ENCODE measurements around the gene SND1. TPM values are rescaled to one million over a fixed set of nuclear protein-coding genes. Genes with fewer than 3 reads are reported as not detected.

Gene SND1
- total and polyA plus RNA-seq, 4 donors: 59.4 to 214 (median 84.1) TPM

DNA sequence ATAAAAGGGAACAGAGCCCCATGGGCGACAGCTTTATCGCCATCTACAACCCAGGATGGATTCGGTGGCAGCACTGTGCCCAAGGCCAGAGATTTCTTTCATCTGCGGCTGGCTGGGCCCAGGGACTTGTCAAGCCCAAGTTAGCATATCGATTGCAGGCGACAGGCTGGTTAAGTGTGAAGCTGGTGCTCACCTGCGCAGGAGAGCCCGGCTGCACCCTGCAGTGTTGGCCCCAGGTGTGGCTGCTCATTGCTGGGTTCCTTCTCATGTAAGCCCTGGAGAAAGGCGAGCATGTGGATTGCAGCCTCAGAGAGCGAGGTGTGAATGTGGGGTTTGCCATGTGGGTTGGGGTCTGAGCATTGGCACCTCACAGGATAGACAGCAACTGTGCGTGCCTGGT, 419.8 kb downstream of the SND1 start:
- Histone ChIP-seq H3K27ac (ENCODE audit: low read depth in 1 of 2, low read length in 2 of 2) (no peak overlapping the region), H3K36me3 (ENCODE audit: control insufficient read depth in 4 of 4, insufficient read depth in 3 of 4, low read depth in 1 of 4, low read length in 3 of 4) (peaks cover 0 to 12% (median 4%) of the 10 kb centered on the region in 4 donors), H3K9ac (ENCODE audit: low read depth in 1 of 2, low read length in 2 of 2) (no peak overlapping the region), H3K4me1 (ENCODE audit: control insufficient read depth in 4 of 4, insufficient read depth in 4 of 4, low read length in 3 of 4) (peaks cover 0 to 10% (median 5%) of the 10 kb centered on the region in 4 donors), H3K27me3 (ENCODE audit: control insufficient read depth in 4 of 4, insufficient read depth in 4 of 4, low read length in 3 of 4) (no peaks in the 10 kb centered on the region), H3K4me3 (ENCODE audit: low read depth in 1 of 3, low read length in 3 of 3) (no peak overlapping the region), H3K9me3 (ENCODE audit: control insufficient read depth in 4 of 4, low read length in 3 of 4) (no peaks in the 10 kb centered on the region)
- TF ChIP-seq, protein P1, sequence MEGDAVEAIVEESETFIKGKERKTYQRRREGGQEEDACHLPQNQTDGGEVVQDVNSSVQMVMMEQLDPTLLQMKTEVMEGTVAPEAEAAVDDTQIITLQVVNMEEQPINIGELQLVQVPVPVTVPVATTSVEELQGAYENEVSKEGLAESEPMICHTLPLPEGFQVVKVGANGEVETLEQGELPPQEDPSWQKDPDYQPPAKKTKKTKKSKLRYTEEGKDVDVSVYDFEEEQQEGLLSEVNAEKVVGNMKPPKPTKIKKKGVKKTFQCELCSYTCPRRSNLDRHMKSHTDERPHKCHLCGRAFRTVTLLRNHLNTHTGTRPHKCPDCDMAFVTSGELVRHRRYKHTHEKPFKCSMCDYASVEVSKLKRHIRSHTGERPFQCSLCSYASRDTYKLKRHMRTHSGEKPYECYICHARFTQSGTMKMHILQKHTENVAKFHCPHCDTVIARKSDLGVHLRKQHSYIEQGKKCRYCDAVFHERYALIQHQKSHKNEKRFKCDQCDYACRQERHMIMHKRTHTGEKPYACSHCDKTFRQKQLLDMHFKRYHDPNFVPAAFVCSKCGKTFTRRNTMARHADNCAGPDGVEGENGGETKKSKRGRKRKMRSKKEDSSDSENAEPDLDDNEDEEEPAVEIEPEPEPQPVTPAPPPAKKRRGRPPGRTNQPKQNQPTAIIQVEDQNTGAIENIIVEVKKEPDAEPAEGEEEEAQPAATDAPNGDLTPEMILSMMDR (IDR thresholded peaks at IDR 0.05; ENCODE audit: low read depth, low read length, missing input control): no peak
- no peak for TF ChIP-seq FOXA1 (IDR thresholded peaks at IDR 0.05)
- no peak for TF ChIP-seq GABPA (IDR thresholded peaks at IDR 0.05 in 1 of 2, conservative IDR thresholded peaks at IDR 0.05 in 1 of 2)
- TF ChIP-seq TAF1 (conservative IDR thresholded peaks at IDR 0.05): no peak
- WGBS: 98% methylated on average over 11 of the region's 11 CpGs
- no peak for DNase-seq (ENCODE audit: low spot score)

- TF ChIP-seq SP1 (IDR thresholded peaks at IDR 0.05) (no peak), RAD21 (IDR thresholded peaks at IDR 0.05) (no peak), ATF3 (IDR thresholded peaks at IDR 0.05) (no peak), MAX (IDR thresholded peaks at IDR 0.05) (no peak), FOXA1 (IDR thresholded peaks at IDR 0.05) (no peak), EGR1 (IDR thresholded peaks at IDR 0.05; ENCODE audit: low read depth in 2 of 2) (no peak), HNF4A (conservative IDR thresholded peaks at IDR 0.05) (no peak), GABPA (IDR thresholded peaks at IDR 0.05 in 1 of 2, conservative IDR thresholded peaks at IDR 0.05 in 1 of 2) (no peak), FOXA2 (IDR thresholded peaks at IDR 0.05) (no peak), HNF4G (IDR thresholded peaks at IDR 0.05) (no peak), TAF1 (conservative IDR thresholded peaks at IDR 0.05) (no peak)
- TF ChIP-seq, protein P2, sequence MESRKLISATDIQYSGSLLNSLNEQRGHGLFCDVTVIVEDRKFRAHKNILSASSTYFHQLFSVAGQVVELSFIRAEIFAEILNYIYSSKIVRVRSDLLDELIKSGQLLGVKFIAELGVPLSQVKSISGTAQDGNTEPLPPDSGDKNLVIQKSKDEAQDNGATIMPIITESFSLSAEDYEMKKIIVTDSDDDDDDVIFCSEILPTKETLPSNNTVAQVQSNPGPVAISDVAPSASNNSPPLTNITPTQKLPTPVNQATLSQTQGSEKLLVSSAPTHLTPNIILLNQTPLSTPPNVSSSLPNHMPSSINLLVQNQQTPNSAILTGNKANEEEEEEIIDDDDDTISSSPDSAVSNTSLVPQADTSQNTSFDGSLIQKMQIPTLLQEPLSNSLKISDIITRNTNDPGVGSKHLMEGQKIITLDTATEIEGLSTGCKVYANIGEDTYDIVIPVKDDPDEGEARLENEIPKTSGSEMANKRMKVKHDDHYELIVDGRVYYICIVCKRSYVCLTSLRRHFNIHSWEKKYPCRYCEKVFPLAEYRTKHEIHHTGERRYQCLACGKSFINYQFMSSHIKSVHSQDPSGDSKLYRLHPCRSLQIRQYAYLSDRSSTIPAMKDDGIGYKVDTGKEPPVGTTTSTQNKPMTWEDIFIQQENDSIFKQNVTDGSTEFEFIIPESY (IDR thresholded peaks at IDR 0.05): no peak
- Histone ChIP-seq H3K9ac (ENCODE audit: low read depth in 1 of 2, low read length in 2 of 2) (no peak overlapping the region), H3K27ac (ENCODE audit: low read depth in 1 of 2, low read length in 2 of 2) (no peak overlapping the region), H3K4me1 (ENCODE audit: control insufficient read depth in 4 of 4, insufficient read depth in 4 of 4, low read length in 3 of 4) (peaks cover 0 to 15% (median 8%) of the 10 kb centered on the region in 4 donors), H3K36me3 (ENCODE audit: control insufficient read depth in 4 of 4, insufficient read depth in 3 of 4, low read depth in 1 of 4, low read length in 3 of 4) (peaks cover 3 to 14% (median 6%) of the 10 kb centered on the region in 4 donors), H3K9me3 (ENCODE audit: control insufficient read depth in 4 of 4, low read length in 3 of 4) (no peaks in the 10 kb centered on the region), H3K27me3 (ENCODE audit: control insufficient read depth in 4 of 4, insufficient read depth in 4 of 4, low read length in 3 of 4) (no peaks in the 10 kb centered on the region), H3K4me3 (ENCODE audit: low read depth in 1 of 3, low read length in 3 of 3) (no peak overlapping the region)
- WGBS: 95% methylated on average over 15 of the region's 15 CpGs
- no peak for DNase-seq (ENCODE audit: low spot score)
Measured at GRCh38 chr7:128073671-128074310, 421.8 kb downstream of the SND1 start.

DNA sequence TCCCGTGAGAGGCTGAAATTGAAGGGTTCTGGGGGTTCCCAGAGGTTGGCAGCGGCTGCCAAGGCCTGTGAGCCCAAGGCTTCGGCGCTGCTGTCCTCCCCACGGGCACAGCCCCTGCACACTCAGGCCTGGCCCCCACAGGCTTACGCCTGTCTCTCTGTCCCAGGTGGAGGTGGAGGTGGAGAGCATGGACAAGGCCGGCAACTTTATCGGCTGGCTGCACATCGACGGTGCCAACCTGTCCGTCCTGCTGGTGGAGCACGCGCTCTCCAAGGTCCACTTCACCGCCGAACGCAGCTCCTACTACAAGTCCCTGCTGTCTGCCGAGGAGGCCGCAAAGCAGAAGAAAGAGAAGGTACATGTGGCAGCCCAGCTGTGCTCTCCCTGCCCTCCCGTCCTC, 422.3 kb downstream of the SND1 start:
- peaks cover 0 to 15% (median 8%) of the 10 kb centered on the region in 4 donors for H3K4me1 ChIP-seq (ENCODE audit: control insufficient read depth in 4 of 4, insufficient read depth in 4 of 4, low read length in 3 of 4)
- no peak for DNase-seq (ENCODE audit: low spot score)
- no peak overlapping the region for H3K4me3 ChIP-seq (ENCODE audit: low read depth in 1 of 3, low read length in 3 of 3)
- H3K9ac ChIP-seq (ENCODE audit: low read depth in 1 of 2, low read length in 2 of 2): no peak overlapping the region
- H3K27me3 ChIP-seq (ENCODE audit: control insufficient read depth in 4 of 4, insufficient read depth in 4 of 4, low read length in 3 of 4): no peaks in the 10 kb centered on the region
- H3K9me3 ChIP-seq (ENCODE audit: control insufficient read depth in 4 of 4, low read length in 3 of 4): no peaks in the 10 kb centered on the region
- no peak overlapping the region for H3K27ac ChIP-seq (ENCODE audit: low read depth in 1 of 2, low read length in 2 of 2)
- 96% methylated on average over 19 of the region's 19 CpGs for WGBS
- peaks cover 3 to 18% (median 6%) of the 10 kb centered on the region in 4 donors for H3K36me3 ChIP-seq (ENCODE audit: control insufficient read depth in 4 of 4, insufficient read depth in 3 of 4, low read depth in 1 of 4, low read length in 3 of 4)
- TF ChIP-seq REST (IDR thresholded peaks at IDR 0.05) (no peak), EGR1 (IDR thresholded peaks at IDR 0.05; ENCODE audit: low read depth in 2 of 2) (no peak), FOXA2 (IDR thresholded peaks at IDR 0.05) (no peak), HNF4G (IDR thresholded peaks at IDR 0.05) (no peak), NR2F2 (IDR thresholded peaks at IDR 0.05) (no peak), YY1 (IDR thresholded peaks at IDR 0.05) (no peak), MAX (IDR thresholded peaks at IDR 0.05) (no peak), ATF3 (IDR thresholded peaks at IDR 0.05) (no peak), SP1 (IDR thresholded peaks at IDR 0.05) (no peak)

All from liver (tissue), 9 donors.